ENCODE measurements around the gene CALU.
A peak's percentile ranks its signal among the peaks of the same experiment; 100 is the strongest.

The CALU gene

GRCh38 chr7:128725531-128725930 is 13.6 kb upstream of the CALU start:
- DNase-seq (ENCODE audit: low spot score): no peak

- no peak for DNase-seq (ENCODE audit: low spot score)
Observed at GRCh38 chr7:128726059-128726736, 13.0 kb upstream of the CALU start.

- DNase-seq (ENCODE audit: low spot score): no peak
Observed at GRCh38 chr7:128726737-128727072, 12.5 kb upstream of the CALU start.

- no peak for DNase-seq (ENCODE audit: low spot score)
Observed at GRCh38 chr7:128727239-128727638, 11.9 kb upstream of the CALU start.

GRCh38 chr7:128728598-128728997 is 10.6 kb upstream of the CALU start:
- DNase-seq (ENCODE audit: low spot score): no peak

- DNase-seq (ENCODE audit: low spot score): no peak
Observed at GRCh38 chr7:128729494-128729893, 9.7 kb upstream of the CALU start.

- DNase-seq (ENCODE audit: low spot score): no peak
Observed at GRCh38 chr7:128731184-128731583, 8.0 kb upstream of the CALU start.

- DNase-seq (ENCODE audit: low spot score): no peak
Observed at GRCh38 chr7:128732521-128733277, 6.5 kb upstream of the CALU start.

GRCh38 chr7:128733278-128733645 is 5.9 kb upstream of the CALU start:
- DNase-seq (ENCODE audit: low spot score): no peak

GRCh38 chr7:128734890-128735289 is 4.3 kb upstream of the CALU start:
- no peak for DNase-seq (ENCODE audit: low spot score)

- DNase-seq (ENCODE audit: low spot score): no peak
Observed at GRCh38 chr7:128735436-128735835, 3.7 kb upstream of the CALU start.

- no peak for DNase-seq (ENCODE audit: low spot score)
Observed at GRCh38 chr7:128737441-128737840, 1.7 kb upstream of the CALU start.

- DNase-seq (ENCODE audit: low spot score): peak; percentile 40
Observed at GRCh38 chr7:128737867-128738385, 1.2 kb upstream of the CALU start.

GRCh38 chr7:128738570-128739047 is 550 bp upstream of the CALU start:
- no peak for DNase-seq (ENCODE audit: low spot score)

GRCh38 chr7:128739990-128740682 is 977 bp downstream of the CALU start:
- no peak for DNase-seq (ENCODE audit: low spot score)

GRCh38 chr7:128740996-128741395 is 1.8 kb downstream of the CALU start:
- DNase-seq (ENCODE audit: low spot score): no peak

- DNase-seq (ENCODE audit: low spot score): no peak
Observed at GRCh38 chr7:128741491-128741890, 2.3 kb downstream of the CALU start.

- no peak for DNase-seq (ENCODE audit: low spot score)
Observed at GRCh38 chr7:128742206-128742605, 3.0 kb downstream of the CALU start.

GRCh38 chr7:128743112-128743772 is 4.1 kb downstream of the CALU start:
- no peak for DNase-seq (ENCODE audit: low spot score)

- DNase-seq (ENCODE audit: low spot score): no peak
Observed at GRCh38 chr7:128744366-128744905, 5.3 kb downstream of the CALU start.

- no peak for DNase-seq (ENCODE audit: low spot score)
Observed at GRCh38 chr7:128745706-128746105, 6.5 kb downstream of the CALU start.
